LoVo (cell line): Measurements from ENCODE around the gene CHTOP.
"Not testable (repeated sequence)": the region's sequence is repeated elsewhere in the genome, so short reads cannot be mapped to it uniquely, and the experiment has no call there.

ENCODE experiments used
- DNase-seq: peaks from one replicate; pipeline ENCODE4 v3.0.0-alpha.2; 2016; ENCODE audit warnings: low spot score

The CHTOP gene, protein sequence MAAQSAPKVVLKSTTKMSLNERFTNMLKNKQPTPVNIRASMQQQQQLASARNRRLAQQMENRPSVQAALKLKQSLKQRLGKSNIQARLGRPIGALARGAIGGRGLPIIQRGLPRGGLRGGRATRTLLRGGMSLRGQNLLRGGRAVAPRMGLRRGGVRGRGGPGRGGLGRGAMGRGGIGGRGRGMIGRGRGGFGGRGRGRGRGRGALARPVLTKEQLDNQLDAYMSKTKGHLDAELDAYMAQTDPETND

DNA sequence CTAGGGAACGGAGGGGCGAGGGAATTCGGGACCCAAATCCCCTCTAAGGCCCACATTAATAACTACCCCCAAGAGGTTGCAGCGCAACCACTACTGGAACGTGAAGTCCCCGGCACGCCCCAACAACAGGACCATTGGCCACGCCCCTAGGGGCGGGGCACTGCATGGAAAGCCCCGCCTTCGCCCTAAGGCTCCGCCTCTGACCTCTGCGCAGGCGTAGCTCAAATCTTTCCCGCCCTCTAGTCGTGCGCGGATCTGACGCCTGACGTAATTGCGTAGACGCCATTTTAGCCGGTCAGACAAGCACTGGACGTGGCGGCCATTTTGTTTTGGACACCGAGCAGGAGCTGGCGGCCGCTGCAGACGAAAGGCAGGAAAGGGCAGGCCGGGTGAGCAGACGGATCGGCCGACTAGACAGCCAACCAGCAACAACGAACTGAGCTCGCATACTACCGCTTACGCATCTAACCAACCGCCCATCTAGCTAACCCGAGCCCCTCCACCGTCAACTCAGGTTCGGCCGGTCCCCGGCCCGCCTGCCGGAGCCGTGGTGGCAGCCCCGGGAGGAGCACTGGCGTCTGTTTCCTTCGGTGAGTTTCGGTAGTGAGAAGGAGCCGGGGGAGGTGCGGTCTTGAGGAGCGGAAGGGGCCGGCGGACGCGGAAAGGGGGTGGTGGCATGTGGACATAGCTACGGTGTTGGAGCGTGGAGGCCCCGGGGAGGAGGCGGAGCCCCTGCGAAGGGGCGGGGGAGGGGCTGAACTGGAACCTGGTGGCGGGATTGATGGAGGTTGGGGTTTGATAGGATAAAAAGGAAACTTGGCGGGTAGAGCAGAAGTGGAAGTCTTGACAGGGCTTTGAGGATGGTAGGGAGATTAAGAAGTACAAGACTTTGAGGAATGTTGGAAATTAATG lies at the start of gene CHTOP:
Gene CHTOP (plus strand): TSS at position 313 of the 912 bp plus-strand sequence. CDS start 2,523 bp downstream, outside the sequence.
- DNase-seq = peak; percentile 99

DNA sequence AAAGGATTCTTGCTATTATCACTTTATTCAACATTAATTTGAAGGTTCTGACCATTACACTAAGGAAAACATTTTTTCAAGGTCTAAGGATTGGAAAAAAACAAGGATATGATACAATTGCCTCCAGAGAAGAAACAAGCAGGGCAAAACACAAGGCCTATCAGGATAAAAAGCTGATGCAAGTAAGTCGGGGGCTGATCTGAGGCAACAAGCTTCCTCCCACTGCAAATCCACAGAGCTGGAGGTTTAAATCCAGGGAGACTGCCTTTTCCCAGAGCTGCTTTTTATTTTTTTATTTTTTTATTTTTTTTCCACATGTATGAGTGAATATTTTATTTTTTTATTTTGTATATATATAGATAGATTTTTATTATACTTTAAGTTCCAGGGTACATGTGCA lies 48.9 kb upstream of the CHTOP start:
- DNase-seq = no peak

DNA sequence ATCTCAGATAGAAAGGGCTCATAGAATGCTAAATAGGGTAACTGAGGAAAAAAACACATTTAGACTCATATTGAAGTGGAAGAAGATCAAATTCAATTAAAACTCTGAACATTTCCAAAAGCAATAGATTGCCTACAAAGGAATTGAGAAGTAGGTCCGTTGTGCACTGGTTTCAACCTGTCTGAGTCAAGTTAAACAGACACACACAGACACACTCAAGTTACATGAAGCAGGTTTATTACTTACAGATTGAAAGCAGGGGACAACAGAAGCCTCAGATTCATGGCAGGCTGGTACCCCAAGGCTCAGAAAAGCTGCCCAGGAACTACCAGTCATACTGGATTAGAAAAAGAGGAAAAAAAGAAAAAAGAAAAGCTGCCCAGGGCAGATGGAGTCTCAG lies 47.5 kb upstream of the CHTOP start:
- no peak for DNase-seq

DNA sequence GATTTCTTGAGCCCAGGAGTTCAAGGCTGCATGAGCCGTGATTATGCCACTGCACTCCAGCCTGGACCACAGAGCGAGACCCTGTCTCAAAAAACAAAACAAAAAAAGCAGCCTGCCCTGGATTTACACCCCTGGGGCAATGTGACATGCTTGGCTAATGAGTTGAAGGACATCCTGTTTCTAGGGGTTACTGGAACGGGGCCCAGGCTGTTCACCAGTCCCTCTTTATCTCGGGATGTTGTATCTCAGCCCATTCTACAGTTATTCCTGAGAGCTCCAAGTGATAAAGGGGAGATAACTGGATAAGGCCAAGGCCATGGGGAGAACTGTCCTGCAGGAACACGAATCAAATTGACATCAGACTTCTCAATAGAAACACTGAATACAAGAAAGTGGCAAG lies 46.6 kb upstream of the CHTOP start:
- no peak for DNase-seq

DNA sequence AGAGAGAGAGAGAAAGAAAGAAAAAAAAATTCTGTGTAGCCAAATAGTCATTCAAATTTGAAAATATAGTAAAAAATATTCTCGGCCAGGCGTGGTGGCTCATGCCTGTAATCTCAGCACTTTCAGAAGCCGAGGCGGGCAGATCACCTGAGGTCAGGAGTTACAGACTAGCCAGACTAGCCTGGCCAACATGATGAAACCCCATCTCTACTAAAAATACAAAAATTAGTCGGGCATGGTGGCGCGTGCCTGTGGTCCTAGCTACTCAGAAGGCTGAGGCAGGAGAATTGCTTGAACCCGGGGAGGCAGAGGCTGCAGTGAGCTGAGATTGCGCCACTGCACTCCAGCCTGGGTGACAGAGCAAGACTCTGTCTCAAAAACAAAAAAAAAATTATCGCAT lies 45.8 kb upstream of the CHTOP start:
- not testable (repeated sequence) for DNase-seq

DNA sequence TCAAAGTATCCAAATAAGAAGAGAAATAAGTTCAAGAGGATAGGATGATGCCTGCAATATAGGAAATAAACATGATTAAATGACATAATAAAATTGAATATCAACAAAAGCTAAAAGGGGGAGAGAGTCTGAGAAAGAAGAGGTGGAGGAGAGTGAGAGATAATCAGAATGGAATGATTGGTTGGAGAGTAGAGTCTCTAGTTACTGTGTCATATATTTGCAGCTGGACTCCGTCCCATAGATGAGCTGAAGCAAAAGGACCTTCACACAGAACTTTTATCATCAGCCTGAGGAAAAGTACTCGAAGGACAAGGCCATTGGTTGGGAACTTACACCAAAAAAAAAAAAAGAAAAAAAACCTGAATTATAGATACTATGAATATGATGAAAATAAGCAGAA lies 45.4 kb upstream of the CHTOP start:
- DNase-seq = no peak

DNA sequence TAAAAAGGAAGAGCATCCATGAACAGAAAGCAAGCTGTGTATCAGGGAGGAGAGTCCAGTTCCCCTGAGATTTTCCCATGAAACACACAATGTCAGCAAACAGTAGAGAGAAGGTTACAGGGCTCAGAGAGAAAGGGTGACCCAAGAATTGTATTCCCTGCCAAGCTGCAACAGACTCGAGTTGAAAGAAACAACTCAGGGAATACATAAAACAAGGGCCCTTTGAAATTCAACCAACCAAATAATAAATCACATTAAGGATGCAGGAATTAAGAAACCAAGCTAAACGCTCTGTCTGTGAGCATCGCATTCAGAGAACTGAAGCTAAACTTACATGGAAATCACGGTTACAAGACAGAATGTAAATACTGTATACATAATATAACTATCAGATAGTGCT lies 41.1 kb upstream of the CHTOP start:
- DNase-seq = no peak

DNA sequence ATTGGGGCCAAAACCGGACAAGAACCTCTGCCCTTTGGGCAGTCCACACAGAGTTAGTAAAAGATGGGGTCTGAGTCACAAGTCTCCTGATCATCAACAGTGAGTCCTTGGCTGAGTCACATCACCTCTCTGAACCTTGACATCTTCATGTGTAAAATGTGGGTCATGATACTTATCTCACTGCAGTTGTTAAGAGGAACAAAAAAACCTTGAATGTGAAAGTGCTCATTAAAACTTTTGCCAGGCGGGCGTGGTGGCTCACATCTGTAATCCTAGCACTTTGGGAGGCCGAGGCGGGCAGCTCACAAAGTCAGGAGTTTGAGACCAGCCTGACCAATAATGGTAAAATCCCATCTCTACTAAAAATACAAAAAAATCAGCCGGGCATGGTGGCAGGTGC lies 36.7 kb upstream of the CHTOP start:
- peak; percentile 52 for DNase-seq

DNA sequence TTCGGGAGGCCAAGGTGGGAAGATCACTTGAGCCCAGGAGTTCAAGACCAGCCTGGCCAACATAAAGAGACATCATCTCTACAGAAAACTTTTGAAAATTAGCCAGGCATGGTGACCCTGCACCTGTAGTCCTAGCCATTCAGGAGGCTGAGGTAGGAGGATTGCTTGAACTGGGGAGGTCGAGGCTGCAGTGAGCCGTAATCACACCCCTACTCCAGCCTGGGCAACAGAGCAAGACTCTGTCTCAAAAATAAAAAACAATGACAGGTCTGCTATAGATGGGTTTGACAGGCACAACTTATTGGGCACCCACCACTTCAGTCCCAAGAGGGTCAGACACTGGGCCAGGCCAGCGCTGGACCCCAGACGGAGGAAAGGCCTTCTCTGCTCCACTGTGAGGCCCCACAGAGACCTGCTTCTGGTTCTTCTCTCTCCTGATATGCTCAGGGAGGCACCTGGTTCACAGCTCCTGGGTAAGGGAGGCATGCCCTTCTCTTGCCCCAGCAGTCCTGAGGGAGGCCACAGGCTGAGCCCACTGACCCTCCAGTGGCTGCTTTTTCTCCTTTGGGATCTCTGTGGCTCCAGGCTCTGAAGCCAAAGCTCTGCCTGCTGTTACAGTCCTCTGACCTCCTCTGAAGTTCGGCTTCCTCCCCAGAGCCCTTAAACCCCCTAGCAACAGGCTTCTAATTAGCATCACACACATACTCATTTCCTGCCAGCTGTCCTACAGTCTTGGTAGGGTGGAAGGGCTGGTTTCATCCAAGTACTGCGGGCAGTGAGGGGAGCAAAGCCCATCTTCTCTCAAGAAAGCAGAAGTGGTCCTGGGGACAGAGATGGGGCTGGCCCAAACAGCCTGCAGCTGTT lies 35.3 kb upstream of the CHTOP start:
- no peak for DNase-seq

DNA sequence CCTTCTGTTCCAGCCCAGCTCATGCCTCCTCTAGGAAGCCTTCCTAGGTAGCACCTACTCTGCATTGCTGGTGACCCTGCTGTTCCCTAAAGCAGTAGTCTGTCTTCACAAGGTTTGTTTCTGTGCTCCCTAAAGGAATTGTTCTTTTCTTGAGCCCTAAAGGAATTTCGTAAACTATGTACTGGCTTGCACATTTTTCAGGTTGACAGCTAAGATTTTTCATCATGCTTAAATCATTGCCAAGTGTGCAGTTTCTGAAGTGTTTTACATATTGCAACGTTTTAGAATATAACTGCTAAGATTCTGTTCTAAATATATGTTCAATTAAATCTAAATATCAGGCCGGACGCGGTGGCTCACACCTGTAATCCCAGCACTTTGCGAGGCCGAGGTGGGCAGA lies 34.0 kb upstream of the CHTOP start:
- no peak for DNase-seq

DNA sequence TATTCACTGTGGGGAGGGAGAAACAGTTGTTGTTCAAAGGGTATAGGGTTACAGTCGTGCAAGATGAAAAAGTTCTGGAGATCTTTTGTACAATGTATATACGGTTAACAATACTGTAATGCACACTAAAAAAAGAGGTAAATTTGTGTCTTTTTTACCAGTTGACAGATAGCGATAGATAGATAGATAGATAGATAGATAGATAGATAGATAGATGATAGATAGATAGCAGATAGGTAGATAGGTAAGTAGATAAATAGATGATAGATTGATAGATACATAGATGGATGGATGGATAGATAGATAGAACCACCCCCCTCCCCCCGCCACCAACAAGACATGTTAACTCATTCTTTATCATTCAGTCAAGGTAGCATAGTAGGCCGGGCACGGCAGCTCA lies 31.1 kb upstream of the CHTOP start:
- DNase-seq = no peak

DNA sequence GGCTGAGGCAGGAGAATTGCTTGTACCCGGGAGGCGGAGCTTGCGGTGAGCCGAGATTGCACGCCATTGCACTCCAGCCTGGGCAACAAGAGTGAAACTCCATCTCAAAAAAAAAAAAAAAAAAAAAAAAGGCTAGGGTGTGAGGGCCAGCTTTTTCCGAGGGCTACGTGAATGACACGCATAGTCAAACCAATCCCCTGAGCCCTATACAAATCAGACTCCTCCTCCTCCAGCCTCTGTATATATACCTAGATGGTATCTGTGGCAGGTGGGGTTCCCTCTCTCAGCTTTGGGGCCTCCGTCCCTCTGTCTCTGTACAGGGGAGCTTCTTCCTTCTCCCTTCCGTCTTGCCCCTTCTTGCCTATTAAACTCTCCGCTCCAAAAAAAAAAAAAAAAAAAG lies 27.7 kb upstream of the CHTOP start:
- DNase-seq = no peak

DNA sequence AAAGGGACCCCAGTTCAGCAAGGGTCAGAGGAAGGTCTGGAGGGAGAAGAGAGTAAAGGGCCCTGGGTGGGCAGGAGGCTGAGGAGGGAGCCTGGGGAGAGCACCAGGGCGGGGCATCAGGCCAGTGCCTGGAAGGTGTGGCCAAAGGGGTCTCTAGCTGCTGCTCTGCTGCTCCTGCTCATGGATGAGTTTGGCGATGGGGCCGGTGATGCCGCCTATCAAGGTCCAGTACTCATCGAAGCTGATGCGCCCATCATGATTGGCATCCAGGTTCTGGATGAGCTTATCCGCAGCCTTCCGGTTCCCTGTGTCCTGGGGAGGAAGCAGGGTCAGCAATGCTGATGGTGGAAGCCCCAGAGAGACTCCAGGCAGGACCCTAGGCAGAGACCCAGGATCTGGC lies 26.5 kb upstream of the CHTOP start:
- DNase-seq = no peak

DNA sequence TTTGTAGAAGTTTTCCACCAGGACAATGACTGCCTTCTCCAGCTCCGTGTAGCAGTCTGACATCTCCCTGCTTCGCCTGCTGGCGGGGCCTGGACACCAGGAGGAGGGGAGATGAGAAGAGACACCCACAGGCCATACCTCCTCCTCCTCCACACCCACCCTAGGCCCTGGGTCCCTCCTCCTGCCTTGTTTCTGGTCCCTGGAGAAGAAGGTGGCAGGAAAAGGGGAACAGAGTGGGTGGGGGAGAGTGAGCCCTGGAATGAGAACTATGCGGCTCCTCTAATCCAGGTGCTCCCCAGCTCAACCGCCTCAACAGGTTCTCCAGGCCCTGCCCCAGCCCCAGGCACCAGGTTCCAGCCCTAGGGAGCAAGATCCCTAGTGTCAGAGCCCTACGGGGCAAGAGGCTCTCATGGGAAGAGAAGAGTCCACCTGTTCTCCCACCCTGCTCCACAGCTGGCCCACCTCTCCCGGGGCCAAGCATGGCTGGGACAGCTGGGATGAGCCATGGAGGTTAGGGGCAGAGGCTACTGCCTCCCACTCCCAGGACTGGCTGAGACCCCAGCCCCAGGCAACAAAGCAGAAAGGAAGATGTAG lies 25.7 kb upstream of the CHTOP start:
- no peak for DNase-seq

DNA sequence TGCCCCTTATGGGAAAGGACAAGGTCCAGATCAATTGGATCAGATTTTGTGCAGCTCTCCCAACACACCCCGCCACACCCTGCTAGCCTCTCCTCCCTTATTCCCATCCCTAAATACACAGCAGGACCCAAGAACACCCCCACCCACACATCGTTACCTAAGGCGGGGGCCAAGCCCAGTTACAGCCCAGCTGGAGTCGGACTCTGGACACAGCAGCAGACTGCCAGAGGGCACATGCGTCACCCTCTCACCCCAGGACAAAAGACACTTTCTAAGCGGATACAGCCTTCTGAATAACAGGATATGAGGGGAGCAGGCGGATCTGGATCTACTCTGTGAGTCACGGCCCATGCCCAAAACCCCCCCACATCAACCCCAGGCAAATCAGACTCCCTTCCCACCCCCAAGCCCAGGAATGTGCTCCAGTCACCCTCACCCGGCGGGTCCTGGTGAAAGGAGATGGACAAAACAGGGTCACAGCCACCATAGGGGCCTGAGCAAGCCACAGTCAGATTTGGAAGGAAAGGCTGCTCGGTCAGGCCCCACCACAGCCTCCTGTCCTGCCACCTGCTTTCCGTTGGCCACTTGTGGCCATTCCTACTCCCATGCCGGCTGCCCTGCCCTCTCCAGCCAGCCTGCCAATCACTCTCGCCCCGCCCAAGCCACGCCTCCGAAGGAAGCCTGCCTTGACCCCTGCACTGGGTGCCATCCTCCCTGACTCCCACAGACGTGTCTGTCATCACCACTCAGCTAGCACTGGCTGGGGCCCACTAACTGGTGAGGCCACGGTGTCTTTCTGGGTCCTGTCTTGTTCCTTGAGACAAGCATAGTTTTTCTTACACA lies 24.9 kb upstream of the CHTOP start:
- DNase-seq = peak; percentile 68

DNA sequence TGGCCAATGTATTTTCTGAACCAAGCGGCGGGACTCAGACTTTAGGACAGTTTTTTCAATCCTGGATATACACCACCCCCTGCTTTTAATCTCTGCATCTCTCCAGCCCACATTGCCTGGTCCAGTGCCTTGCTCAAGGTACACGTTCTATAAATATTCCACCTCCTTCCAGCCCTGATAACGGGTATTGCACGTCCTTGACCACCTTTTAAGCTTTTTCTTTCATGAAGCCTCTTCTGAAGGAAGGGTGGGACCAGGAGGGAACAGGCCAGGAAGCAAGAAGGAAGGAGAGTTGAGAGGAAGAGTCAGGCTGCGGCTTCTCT lies 24.3 kb upstream of the CHTOP start:
- no peak for DNase-seq

DNA sequence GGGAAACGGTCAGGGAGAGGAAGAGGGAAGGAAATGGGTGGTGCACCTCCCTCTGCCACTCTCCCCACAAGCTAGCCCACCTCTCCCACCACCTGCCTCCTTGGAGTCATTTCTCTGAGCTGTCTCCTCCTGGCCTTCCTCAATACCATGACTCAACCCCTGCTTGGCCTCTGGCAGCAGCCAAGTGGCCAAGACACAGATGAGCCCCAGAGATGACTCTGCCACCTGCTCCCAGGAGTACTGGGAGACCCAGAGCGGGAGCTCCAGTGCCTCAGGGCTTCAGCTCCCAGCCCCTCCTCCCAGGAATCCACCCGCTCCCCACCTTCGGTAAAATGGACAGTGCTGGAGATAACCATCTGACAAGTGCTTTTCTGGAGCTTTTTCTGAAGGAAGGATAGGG lies 23.5 kb upstream of the CHTOP start:
- peak; percentile 31 for DNase-seq

DNA sequence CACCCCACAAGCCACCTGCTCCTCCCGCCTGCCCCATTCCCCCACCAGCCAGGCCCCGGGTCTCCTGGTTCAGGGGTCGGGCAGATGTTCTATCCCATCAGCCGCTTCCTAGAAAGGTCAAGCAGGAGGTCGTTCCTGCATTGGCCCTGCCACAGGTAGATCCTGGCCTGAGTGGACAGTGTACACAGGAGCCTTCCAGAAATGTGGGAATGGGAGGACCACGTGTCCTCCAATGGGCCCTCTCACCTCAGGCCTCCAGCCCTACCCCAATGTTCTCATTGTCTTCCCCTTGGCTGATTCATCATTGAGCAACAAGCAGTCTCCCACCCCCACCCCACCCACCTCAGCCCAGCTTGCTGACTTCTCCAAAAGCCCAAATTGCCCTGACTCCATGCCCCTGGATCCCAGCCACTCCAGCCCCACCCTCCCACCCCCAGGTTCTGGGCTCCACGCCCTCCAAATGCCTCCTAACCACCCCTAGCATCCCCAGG lies 23.0 kb upstream of the CHTOP start:
- peak; percentile 51 for DNase-seq

DNA sequence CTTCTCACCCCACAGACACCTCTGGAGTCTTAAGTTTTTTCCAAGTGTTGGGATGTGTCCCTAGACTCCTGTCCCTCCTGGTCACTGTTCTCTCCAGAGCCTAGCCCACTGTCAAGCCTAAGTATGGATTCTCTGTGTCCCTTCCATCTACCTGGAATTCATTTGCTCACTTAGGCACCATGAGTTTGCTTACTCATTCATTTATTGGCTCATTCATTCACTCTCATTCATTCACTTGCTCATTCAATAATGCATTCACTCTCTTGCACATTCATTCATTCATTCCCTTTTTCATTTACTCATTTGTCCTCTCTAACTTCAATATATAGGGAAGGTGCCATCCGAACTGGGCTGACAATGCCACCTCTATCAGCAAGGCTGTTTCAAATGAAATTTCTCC lies 22.5 kb upstream of the CHTOP start:
- DNase-seq = no peak

DNA sequence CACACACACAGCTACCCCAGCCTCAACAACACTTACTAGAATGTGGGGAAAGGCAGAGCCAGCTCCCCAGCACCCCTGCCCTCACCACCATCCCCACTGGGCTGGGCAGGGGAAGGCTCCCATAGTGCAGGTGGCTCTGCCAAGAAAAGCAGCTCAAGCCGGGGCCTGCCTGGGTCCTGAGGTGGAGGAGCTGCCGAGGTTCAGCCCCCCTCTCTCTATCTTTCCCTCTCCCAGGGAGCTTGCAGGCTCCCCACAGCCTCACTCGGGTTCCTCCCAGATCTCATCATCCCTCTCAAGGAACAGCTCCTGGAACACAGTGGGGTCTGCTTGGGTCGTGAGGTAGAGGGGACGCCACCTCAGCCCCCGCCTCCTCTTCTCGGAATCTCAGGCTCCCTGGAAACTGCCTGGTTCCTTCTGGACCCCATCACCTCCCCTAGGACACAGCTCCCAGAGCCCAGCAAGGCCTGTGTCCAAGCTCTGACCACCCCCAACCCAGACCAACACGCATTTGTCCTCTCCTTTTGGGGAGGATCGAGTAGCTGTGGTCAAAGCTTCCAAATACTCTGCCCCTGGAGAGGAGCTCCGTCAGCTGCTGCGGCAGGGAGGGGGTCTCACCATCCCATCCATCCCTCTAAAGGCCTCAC lies 21.6 kb upstream of the CHTOP start:
- DNase-seq = no peak
